ENCODE results near the gene SLC10A7.

The SLC10A7 gene

DNA sequence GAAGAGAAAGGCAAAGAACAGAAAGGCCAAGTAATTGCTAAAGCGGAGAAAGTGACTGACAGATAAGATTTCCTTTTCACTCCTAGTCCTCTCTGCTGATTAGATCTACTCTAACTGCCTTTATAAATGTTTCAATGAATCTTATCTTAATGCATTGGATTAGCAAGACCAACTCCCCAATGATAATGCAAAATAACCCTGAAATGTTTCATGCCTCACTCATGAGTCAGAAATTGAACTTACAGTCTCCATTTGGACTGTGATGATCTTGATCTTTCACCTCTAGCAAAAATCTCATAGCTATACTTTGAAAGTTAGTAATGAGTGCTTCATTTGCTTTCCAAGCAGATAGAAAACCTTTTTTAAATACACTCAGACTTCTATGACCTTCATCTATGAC is 26.5 kb downstream of the SLC10A7 start:
- no peak for DNase-seq (ENCODE audit: low read depth in 2 of 2)

DNA sequence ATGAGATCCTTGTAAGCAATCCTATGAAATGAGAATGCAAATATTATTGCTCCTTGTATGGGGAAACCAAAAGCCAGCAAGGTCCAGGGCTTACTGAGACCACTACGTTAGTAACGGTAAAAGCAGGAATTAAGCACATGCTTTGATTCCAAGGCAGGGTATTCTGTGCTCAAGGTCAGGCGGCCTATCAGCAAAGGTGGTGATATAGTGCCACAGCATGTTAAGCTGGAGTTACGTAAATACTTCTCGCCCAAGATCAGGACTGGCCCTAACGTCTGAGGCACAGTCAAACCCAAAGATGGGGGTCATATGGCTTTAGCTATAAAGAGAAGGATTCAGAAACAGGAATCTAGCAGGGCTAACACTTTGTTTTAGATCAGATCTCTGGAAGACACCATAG is 27.6 kb downstream of the SLC10A7 start:
- DNase-seq (ENCODE audit: low read depth in 2 of 2) = no peak

GRCh38 chr4:146490106-146490505 is 31.6 kb downstream of the SLC10A7 start:
- no peak for DNase-seq (ENCODE audit: low read depth in 2 of 2)

GRCh38 chr4:146488495-146489174 is 33.1 kb downstream of the SLC10A7 start:
- DNase-seq (ENCODE audit: low read depth in 2 of 2) = no peak

- no peak for DNase-seq (ENCODE audit: low read depth in 2 of 2)
These were observed 35.2 kb downstream of the SLC10A7 start for GRCh38 chr4:146486565-146486964.

GRCh38 chr4:146485968-146486367 is 35.8 kb downstream of the SLC10A7 start:
- no peak for DNase-seq (ENCODE audit: low read depth in 2 of 2)

- DNase-seq (ENCODE audit: low read depth in 2 of 2) = no peak
These were observed 39.0 kb downstream of the SLC10A7 start for GRCh38 chr4:146482788-146483187.

DNA sequence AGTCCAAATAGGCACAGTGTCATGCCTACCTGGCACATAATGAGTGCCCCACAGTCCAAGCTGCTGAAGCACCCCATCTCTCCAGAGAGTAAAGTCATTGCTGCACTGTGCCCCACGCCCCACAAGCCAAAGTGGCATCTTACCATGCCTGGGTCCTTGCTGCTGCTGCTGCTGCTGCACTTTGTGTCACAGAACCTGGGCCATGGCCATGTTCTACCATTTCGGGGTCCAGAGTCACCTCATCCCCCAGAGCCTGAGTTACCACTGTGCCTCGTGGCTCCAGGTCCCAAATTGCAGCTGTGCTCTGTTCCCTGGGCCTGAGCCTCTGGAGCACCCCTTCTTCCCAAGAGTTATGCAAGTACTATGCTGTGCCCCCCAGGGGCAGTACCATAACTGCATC is 40.5 kb downstream of the SLC10A7 start:
- DNase-seq (ENCODE audit: low read depth in 2 of 2) = no peak

DNA sequence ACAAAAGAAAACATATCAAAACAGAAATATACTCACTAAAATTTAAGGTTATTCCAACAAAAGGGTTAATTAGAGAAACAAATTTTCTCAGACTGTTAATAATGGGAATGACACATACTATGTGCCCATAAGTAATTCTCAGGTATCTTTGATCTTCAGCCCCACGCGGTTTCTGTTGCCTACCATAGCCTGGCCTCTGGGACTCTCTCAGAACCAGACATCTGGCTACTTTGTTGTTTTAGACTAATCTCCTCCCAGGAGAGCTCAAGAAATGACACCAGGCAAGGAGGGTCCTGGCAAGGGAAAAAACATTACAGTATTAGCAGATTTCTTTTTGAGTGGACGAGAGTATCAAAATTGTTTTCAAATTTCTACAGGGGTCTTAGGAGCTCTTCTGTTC is 43.7 kb downstream of the SLC10A7 start:
- no peak for DNase-seq (ENCODE audit: low read depth in 2 of 2)

DNA sequence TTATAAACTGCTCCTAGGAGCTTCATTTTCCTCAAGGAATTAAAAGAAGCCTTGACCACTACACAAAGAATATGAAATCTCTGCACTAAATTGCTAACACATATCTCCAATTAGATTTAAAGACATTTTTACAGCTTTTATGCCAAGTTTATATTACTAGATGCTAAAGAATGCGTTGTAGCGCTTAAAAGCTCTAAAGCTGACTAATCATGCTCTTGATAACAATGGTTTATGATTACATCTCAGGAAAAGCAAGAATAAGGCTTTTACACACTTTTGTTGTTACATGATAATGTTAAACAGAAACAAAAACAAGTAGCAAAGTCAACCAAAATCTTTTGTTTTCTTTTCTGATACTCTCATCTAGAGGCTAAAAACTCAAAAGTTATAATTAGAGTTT is 44.7 kb downstream of the SLC10A7 start:
- no peak for DNase-seq (ENCODE audit: low read depth in 2 of 2)

DNA sequence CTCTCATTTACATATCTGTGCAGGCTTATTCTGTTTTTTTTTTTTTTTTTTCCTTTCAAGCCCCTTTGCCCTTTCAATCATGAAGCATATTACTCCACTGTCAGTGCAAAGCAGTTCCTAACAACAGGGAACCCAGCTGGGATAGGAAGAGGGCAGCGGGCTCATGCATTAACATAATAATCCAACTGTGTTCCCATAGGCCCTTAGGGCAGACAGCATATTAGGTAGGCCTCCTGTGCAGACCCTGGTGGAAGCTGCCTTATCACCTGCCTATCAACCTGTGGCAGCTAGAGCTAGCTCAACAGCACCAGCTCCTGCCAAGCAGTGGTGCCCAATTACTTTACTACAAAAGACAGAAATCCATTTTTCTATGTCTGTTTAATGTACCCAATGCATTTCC is 49.3 kb downstream of the SLC10A7 start:
- DNase-seq (ENCODE audit: low read depth in 2 of 2) = no peak

- no peak for DNase-seq (ENCODE audit: low read depth in 2 of 2)
These were observed 51.1 kb downstream of the SLC10A7 start for GRCh38 chr4:146470604-146471003.

DNA sequence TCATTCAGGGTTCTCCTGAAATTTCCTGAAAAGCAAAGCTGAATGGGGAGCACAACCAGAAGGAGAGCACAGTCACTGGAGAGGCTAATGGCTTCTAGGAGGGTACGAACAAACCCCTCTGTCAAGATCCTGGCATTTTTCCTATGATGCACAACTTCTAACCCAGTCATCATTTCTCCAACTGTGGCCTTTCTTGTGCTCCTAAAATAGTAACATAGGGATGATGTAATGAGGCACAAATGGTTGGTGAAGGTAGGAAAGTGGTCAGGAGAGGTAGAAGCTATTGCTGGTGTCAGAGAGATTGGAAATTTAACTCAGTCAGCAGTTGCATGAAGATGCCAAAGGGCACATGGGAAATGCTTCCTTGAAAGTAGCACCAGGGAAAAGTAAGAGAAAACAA is 52.7 kb downstream of the SLC10A7 start:
- no peak for DNase-seq (ENCODE audit: low read depth in 2 of 2)

- DNase-seq (ENCODE audit: low read depth in 2 of 2) = no peak
These were observed 56.1 kb downstream of the SLC10A7 start for GRCh38 chr4:146465628-146466027.

GRCh38 chr4:146462251-146462650 is 59.5 kb downstream of the SLC10A7 start:
- no peak for DNase-seq (ENCODE audit: low read depth in 2 of 2)

DNA sequence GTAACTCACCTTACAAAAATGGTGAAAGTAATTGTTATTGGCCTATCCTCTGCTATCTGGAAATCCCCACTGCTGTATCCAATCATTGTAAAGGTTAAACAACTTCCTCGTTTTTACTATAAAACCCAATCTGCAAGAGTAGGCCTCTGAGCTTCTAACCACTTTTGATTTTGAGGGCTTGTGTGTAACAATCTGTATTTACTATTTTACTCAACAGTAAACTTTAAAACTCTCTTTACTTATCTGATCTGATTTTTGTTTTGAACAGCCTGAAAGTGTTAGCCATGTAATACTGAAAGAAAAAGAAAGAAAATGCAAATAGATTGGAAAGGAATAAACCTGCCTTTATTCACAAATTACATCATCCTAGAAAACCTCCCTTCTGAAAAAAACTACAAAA is 63.1 kb downstream of the SLC10A7 start:
- no peak for DNase-seq (ENCODE audit: low read depth in 2 of 2)

GRCh38 chr4:146456681-146457080 is 65.1 kb downstream of the SLC10A7 start:
- DNase-seq (ENCODE audit: low read depth in 2 of 2) = no peak

GRCh38 chr4:146453181-146453807 is 68.4 kb downstream of the SLC10A7 start:
- no peak for DNase-seq (ENCODE audit: low read depth in 2 of 2)

- no peak for DNase-seq (ENCODE audit: low read depth in 2 of 2)
These were observed 71.2 kb downstream of the SLC10A7 start for GRCh38 chr4:146450524-146450923.

GRCh38 chr4:146446555-146446954 is 75.2 kb downstream of the SLC10A7 start:
- no peak for DNase-seq (ENCODE audit: low read depth in 2 of 2)

DNA sequence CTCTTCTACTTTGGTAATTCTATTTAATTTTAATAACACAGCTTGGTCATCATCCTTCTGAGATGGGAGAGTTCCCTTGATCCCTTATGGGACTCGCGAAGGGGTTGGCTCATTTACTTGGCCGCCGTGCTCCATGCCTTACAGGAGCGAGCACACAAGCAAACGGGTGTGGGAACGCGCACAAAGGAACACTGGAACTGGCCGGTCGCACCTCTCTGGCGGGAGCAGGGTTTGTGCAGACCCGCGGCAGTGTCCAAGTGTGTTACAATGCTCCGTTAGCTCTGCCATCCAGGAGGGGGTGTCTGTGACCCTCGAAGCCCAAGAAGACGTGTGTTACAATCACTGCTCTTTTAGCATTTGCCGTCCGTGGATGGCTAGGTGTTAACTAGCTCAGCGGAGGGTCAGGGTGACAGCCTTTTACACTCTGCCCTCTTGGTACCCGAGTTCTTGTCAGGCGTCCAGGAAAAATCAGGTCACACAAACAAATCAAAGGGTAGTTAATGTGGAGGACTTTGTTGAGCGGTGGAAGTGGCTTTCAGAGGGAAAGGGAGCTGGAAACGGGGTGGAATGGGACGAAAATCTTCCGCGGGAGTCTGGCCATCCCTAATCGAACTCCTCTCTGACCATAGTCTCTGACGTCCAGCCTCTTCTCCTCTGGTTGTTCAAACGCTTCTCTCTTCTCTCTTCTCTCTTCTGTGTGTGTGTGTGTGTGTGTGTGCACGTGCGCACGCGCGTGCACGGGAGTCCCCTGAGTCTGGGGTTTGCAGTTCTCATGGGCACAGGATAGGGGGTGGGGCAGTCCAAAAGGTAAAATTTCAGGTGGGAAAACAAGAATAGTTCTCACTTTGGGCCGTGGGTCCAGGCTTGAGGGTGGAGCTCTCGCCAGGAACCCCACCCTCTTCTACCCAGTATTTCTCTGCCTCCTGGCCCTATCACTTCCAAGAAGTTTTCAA is 76.3 kb downstream of the SLC10A7 start:
- no peak for DNase-seq (ENCODE audit: low read depth in 2 of 2)

DNA sequence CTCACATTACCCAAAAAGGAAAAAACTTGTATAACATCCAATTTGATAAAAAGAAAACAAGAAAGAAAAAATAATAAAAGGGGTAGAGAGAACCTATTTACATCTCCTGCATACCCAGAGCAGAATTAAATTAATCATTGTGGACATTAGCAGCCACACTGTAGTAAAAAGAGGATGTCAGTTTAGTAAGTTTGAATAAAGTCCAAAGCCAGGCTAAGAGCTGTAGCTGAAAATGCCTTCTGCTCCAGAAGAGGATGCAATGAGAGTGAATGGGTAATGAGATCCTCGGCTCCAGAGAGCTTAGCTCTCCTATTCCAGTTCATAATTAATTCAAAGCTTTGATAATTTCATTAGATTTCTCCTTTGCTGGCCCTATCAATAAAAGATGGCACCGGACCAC is 78.2 kb downstream of the SLC10A7 start:
- no peak for DNase-seq (ENCODE audit: low read depth in 2 of 2)

- DNase-seq (ENCODE audit: low read depth in 2 of 2) = no peak
These were observed 78.9 kb downstream of the SLC10A7 start for GRCh38 chr4:146442801-146443200.
